Subcutaneous abdominal adipose tissue (tissue), 5 donors: ENCODE measurements around the gene LYPLAL1.
"Not testable (repeated sequence)": the region's sequence is repeated elsewhere in the genome, so short reads cannot be mapped to it uniquely, and the experiment has no call there.

Experiments used
- H3K27ac ChIP-seq: one replicate; pipeline ENCODE4 v1.7.0; 2013; ENCODE audit warnings: low read depth, mild to moderate bottlenecking, inconsistent platforms, low read length, moderate library complexity
- H3K27me3 ChIP-seq, 5 donors: one replicate each; pipeline ENCODE4 v1.7.0; 2013; ENCODE audit warnings: low read length in 5 of 5, inconsistent platforms in 1 of 5; ENCODE audit not compliant: control insufficient read depth in 5 of 5, insufficient read depth in 4 of 5
- H3K36me3 ChIP-seq, 5 donors: one replicate each; pipeline ENCODE4 v1.7.0; 2013; ENCODE audit warnings: low read length in 5 of 5; ENCODE audit not compliant: control insufficient read depth in 5 of 5, insufficient read depth in 5 of 5
- H3K4me1 ChIP-seq, 5 donors: one replicate each; pipeline ENCODE4 v1.7.0; 2013; ENCODE audit warnings: low read length in 5 of 5, mild to moderate bottlenecking in 3 of 5, moderate library complexity in 1 of 5; ENCODE audit not compliant: control insufficient read depth in 5 of 5, insufficient read depth in 5 of 5
- H3K4me3 ChIP-seq, 5 donors: one replicate each; pipeline ENCODE4 v1.7.0; 2013; ENCODE audit warnings: low read length in 5 of 5, low read depth in 1 of 5
- H3K9ac ChIP-seq, 5 donors: one replicate each; pipeline ENCODE4 v1.7.0; 2013; ENCODE audit warnings: low read length in 5 of 5, mild to moderate bottlenecking in 4 of 5, moderate library complexity in 3 of 5
- H3K9me3 ChIP-seq, 5 donors: one replicate each; pipeline ENCODE4 v1.7.0; 2013; ENCODE audit warnings: low read length in 5 of 5; ENCODE audit not compliant: control insufficient read depth in 5 of 5
- donor health status: healthy.
- donor health status: healthy.
- donor health status: healthy.
- donor health status: healthy.
- donor health status: healthy.

Gene LYPLAL1

DNA sequence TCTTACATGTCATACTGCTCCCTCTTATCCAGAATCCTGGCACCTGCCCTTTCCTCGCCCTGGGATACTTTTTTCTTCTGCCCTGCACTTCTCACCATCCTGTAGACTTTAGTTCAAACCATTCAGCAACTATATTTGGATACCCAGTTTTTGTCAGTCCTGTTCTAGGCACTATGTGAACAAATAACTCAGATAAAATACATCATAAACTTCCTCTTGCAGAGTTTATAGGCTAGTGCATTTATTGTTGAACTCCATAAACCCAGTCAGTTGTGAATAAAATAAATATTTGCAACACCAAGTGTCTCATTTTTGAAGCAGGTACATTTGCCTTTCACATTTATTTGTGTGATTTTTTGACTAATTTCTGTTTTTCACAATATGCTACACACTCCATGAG is 4.3 kb downstream of the LYPLAL1 start:
- Histone ChIP-seq H3K9ac (peak overlapping the region in 1 of 5 donors; percentile 11), H3K27ac (peak overlapping the region; percentile 96), H3K36me3 (peaks cover 0 to 9% (median 3%) of the 10 kb centered on the region in 5 donors), H3K9me3 (no peaks in the 10 kb centered on the region), H3K4me1 (peaks cover 0 to 54% (median 47%) of the 10 kb centered on the region in 5 donors), H3K4me3 (no peak overlapping the region), H3K27me3 (no peaks in the 10 kb centered on the region)

DNA sequence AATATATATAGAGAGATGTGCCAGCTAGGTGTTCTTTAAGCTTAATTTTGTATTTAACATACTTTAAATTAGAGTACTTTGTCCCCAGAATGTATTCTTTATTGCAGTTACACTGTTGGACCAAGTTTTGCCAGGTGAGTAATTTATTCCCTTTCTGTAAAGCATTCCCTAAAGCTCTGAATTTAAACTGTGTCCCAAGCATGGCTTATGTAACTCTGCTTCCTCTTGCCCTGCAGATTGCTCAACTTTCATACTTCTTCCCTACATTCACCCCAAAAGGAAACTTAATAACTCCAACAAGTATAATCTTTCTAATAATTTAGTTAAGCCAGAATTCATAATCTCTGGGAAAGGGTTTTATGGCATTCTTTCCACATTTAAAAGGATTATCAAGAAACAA is 5.6 kb downstream of the LYPLAL1 start:
- Histone ChIP-seq H3K36me3 (peaks cover 0 to 9% (median 3%) of the 10 kb centered on the region in 5 donors), H3K9me3 (no peaks in the 10 kb centered on the region), H3K4me3 (no peak overlapping the region), H3K9ac (peak overlapping the region in 1 of 5 donors; percentile 35), H3K27me3 (no peaks in the 10 kb centered on the region), H3K27ac (peak overlapping the region; percentile 55), H3K4me1 (peaks cover 0 to 54% (median 35%) of the 10 kb centered on the region in 5 donors)

DNA sequence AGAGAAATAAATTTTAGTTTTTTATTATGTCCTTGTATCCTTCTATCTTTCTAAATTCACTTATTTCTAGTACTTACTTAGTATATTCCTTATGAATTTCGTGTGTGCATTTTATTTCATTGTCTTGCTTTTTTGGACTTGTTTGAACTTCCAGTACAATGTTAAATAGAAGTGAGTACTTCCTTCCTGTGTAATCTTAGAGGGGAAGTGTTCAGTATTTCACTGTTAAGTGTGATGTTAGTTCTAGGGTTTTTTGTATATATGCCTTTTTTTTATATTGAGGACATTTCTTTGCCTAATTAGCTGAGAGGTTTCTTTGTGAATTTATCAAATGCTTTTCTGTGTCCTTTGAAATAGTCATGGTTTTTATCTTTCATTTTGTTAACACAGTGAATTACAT is 10.7 kb downstream of the LYPLAL1 start:
- Histone ChIP-seq H3K9me3 (peaks cover 0 to 2% (median 0%) of the 10 kb centered on the region in 5 donors), H3K27ac (no peak overlapping the region), H3K4me3 (no peak overlapping the region), H3K9ac (no peak overlapping the region), H3K27me3 (no peaks in the 10 kb centered on the region), H3K4me1 (peaks cover 0 to 28% (median 19%) of the 10 kb centered on the region in 5 donors), H3K36me3 (peaks cover 0 to 21% (median 7%) of the 10 kb centered on the region in 5 donors)

DNA sequence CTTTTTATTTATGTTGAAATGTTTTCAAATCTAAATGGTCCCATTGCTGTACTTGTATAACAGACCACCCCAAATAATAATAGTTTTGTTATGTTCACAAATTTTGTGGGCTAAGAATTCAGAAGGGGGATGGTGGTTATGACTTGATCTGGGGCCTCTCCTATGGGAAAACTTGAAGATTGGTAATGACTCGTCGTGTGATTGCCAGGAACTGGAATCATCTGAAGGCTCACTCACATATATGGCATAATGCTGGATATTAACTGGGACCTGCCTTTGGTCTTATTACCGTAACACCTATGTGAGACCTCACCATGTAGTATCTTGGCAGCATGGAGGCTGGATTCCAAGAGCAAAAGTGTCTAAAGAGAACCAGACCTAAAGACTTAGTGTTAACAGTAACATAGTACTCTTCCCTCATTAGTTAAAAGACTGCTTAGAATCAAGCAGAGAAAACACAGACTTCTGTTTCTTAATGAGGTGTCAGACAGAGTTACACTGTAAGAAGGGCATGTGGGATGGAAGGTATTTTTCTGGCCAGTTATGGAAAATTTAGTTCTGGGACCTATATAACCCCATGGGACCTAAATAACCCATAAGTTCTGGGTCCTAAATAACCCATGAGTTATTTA is 11.9 kb downstream of the LYPLAL1 start:
- Histone ChIP-seq H3K27ac (no peak overlapping the region), H3K27me3 (no peaks in the 10 kb centered on the region), H3K9me3 (peaks cover 0 to 2% (median 0%) of the 10 kb centered on the region in 5 donors), H3K4me1 (peaks cover 0 to 32% (median 18%) of the 10 kb centered on the region in 5 donors), H3K9ac (no peak overlapping the region), H3K36me3 (peaks cover 0 to 21% (median 5%) of the 10 kb centered on the region in 5 donors), H3K4me3 (no peak overlapping the region)

DNA sequence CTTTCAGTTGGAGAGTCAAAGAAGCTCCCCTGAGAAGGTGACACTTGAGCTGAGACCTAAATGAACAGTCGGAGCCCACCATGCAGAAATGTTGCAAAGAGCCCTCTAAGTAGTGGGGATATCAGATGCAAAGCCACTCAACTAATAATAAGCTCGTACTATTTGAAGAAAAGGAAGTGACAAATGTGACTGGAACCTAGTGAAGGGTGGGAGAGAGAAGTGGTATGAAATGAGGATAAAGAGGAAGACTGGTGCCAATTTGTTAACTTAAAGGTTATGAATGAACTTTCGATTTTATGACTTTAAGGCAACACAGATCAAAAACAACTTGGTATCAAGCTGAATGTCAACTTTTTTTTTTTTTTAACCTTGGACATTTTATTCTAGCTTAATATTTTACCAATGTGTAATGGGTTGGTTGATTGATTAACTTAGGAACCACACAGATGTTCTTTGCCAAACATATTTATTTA is 14.7 kb downstream of the LYPLAL1 start:
- Histone ChIP-seq H3K4me1 (peaks cover 0 to 23% (median 15%) of the 10 kb centered on the region in 5 donors), H3K9me3 (peaks cover 0 to 2% (median 0%) of the 10 kb centered on the region in 5 donors), H3K36me3 (peaks cover 0 to 27% (median 3%) of the 10 kb centered on the region in 5 donors), H3K9ac (no peak overlapping the region), H3K4me3 (no peak overlapping the region), H3K27me3 (no peaks in the 10 kb centered on the region), H3K27ac (peak overlapping the region; percentile 71)

DNA sequence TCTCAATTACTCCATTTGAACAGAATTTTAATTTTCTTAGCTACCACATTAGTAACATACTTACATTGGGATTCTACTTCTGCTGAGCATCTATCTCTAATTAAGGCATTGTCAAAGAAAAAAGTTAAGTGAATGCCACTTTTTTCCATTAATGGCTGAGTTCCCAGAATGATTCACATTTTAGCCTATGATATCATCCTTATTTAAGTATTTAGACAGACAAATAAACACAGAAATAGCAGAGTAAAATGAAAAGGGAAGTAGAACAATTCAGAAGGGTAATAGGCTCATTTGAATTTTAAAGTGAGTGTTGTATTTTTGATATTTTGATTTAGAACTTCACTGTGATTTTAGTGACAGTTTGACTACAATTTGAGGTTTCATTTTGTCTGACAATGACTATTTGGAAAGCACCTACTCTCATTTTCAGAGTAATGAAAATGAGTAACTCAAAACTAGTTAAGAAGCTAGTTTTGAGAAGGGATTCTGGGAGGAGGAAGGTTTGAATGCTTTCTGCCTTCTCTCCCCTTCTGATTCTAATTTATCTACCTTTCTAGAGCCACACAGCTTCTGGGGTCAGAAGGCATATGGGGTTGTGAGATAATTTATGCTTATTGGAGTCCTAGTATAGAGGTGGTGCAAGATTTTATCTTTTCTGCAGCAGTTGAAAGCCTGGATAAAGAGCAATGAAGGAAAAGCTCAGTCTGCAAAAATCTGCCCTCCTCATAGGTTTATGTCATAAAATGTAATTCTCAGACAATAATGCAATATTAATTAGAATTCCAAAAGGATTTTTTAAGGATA is 15.5 kb downstream of the LYPLAL1 start:
- peaks cover 0 to 2% (median 0%) of the 10 kb centered on the region in 5 donors for H3K9me3 ChIP-seq
- no peaks in the 10 kb centered on the region for H3K27me3 ChIP-seq
- H3K4me1 ChIP-seq = peaks cover 0 to 23% (median 15%) of the 10 kb centered on the region in 5 donors
- H3K36me3 ChIP-seq = peaks cover 0 to 30% (median 7%) of the 10 kb centered on the region in 5 donors
- peak overlapping the region; percentile 71 for H3K27ac ChIP-seq
- no peak overlapping the region for H3K4me3 ChIP-seq
- peak overlapping the region in 3 of 5 donors; percentile 16 to 56 (median 54) for H3K9ac ChIP-seq

DNA sequence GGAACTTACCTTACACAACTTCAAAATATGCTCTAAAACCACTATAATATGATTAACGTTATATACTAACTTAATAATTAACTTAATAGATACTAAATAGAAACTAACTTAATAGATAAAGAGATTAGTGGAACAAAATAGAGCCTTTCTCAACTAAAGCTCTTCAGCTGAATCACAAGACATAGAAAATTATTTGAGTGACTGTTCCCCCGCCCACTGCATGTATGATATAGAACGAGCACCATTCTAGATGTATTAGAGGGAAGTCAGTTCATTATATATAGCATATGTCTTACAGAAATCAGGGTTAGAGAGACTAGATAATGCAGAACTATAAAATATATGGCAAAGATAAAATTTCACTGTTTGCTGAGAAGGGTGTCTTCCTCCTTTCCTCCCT is 16.3 kb downstream of the LYPLAL1 start:
- no peak overlapping the region for H3K4me3 ChIP-seq
- no peak overlapping the region for H3K27ac ChIP-seq
- peaks cover 0 to 23% (median 15%) of the 10 kb centered on the region in 5 donors for H3K4me1 ChIP-seq
- H3K27me3 ChIP-seq = no peaks in the 10 kb centered on the region
- H3K36me3 ChIP-seq = peaks cover 0 to 31% (median 7%) of the 10 kb centered on the region in 5 donors
- no peak overlapping the region for H3K9ac ChIP-seq
- no peaks in the 10 kb centered on the region for H3K9me3 ChIP-seq

DNA sequence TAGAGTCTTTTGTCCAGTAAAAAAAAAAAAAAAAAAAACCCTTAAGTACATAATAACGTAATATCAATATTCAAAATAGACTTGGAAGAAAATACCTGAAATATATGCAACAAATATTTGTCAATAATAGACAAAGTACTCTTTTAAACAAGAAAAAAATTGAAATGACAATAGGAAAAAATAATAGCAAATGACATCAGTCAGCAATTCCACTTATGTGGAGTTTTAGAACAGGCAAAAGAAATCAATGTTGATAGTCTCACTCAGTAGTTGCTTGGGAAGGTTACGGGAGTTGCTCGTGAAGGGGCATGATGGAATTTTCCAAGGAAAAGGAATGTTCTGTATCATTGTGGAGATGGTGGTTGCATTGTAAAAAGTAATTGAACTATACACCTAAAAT is 16.9 kb downstream of the LYPLAL1 start:
- Histone ChIP-seq H3K9me3 (no peaks in the 10 kb centered on the region), H3K27ac (no peak overlapping the region), H3K4me3 (no peak overlapping the region), H3K27me3 (no peaks in the 10 kb centered on the region), H3K36me3 (peaks cover 0 to 29% (median 5%) of the 10 kb centered on the region in 5 donors), H3K9ac (no peak overlapping the region), H3K4me1 (peaks cover 0 to 23% (median 15%) of the 10 kb centered on the region in 5 donors)

DNA sequence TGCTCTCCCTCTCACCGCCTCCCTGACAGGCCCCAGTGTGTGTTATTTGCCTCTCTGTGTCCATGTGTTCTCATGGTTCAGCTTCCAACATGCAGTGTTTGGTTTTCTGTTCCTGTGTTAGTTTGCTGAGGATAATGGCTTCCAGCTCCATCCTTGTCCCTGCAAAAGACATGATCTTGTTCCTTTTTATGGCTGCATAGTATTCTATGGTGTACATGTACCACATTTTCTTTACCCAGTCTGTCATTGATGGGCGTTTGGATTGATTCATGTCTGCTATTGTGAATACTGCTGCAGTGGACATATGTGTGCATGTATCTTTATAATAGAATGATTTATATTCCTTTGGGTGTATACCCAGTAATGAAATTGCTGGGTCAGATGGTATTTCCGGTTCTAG is 22.2 kb downstream of the LYPLAL1 start:
- not testable (repeated sequence) for H3K27ac ChIP-seq, H3K9me3 ChIP-seq, H3K4me1 ChIP-seq, H3K27me3 ChIP-seq, H3K4me3 ChIP-seq, H3K9ac ChIP-seq
- peaks cover 6 to 45% (median 8%) of the 10 kb centered on the region in 5 donors for H3K36me3 ChIP-seq

DNA sequence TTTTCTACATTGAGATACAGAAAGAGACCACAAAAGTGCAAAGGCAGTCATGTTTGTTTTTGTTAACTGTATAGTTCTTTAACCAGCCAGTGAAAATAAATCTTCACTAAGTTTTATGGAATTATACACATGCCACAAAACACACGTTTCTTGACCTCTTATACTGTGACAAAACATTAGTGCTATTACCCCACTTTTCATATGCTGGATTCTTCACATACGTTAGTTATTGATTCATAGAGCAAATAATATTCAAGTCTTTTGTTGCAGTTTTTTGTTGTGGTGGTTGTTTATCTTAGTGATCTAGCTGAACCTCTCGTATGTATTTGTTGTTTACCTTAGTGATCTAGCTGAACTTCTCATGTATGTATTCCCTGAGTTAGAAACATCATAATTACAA is 28.0 kb downstream of the LYPLAL1 start:
- Histone ChIP-seq H3K9ac (no peak overlapping the region), H3K4me1 (no peaks in the 10 kb centered on the region), H3K36me3 (peaks cover 0 to 14% (median 8%) of the 10 kb centered on the region in 5 donors), H3K9me3 (no peaks in the 10 kb centered on the region), H3K27me3 (no peaks in the 10 kb centered on the region), H3K4me3 (no peak overlapping the region), H3K27ac (no peak overlapping the region)
